Measurements from ENCODE around the gene SCT.

GRCh38 chr11:615504-616319 is 11.3 kb downstream of the SCT start, which contains the start of gene IRF7:
- TF ChIP-seq POLR2A (IDR thresholded peaks at IDR 0.05) (peak; percentile 72 to 92 (median 86)), CTCF (IDR thresholded peaks at IDR 0.05) (no peak)

Measured in body of pancreas (tissue), 4 donors.